Stimulated activated CD4-positive, alpha-beta T cell treated with anti-CD3 and anti-CD28 coated beads, Interleukin-4, amount 100 ng/mL, for 4 hours (primary cell): ENCODE data around the gene EHBP1L1.

Experiments used
- DNase-seq, 2 experiments: peaks; one replicate each; pipeline ENCODE4 v3.0.0-alpha.2; 2020

Gene EHBP1L1

GRCh38 chr11:65639623-65640482 lies 64.0 kb downstream of the EHBP1L1 start:
- peak in 1 of 2 experiments; percentile 59 for DNase-seq

GRCh38 chr11:65640483-65641296 lies 64.8 kb downstream of the EHBP1L1 start:
- peak in 1 of 2 experiments; percentile 29 for DNase-seq

- no peak for DNase-seq
Measured at GRCh38 chr11:65641297-65642013, 65.6 kb downstream of the EHBP1L1 start.
